Measurements from ENCODE around the gene THADA. TPM values are rescaled to one million over a fixed set of nuclear protein-coding genes. Genes with fewer than 3 reads are reported as not detected.

The THADA gene
- total RNA-seq, 6 donors from 2014 or later: 23.6 to 57.5 (median 37.3) TPM

DNA sequence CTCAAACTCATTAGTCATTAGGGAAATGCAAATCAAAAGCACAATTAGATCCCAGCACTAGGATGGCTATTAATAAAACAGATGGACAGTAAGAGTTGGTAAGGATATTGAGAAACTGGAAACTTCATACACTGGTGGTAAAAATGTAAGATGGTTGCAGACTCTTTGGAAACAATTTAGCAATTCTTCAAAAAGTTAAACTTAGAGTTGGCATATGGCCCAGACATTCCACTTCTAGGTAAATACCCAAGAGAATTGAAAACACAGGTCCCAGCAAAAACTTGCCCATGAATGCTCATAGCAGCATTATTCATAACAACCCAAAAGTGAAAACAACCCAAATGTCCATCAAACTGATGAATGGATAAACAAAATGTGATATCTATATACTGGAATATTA lies 284.6 kb downstream of the THADA start:
- Histone ChIP-seq H3K27me3 (no peaks in the 10 kb centered on the region), H3K27ac (peak overlapping the region in 2 of 4 donors; percentile 53 to 56), H3K4me1 (peaks cover 18 to 33% (median 29%) of the 10 kb centered on the region in 4 donors), H3K36me3 (no peaks in the 10 kb centered on the region), H3K4me3 (no peak overlapping the region), H3K9me3 (no peaks in the 10 kb centered on the region)
- ATAC-seq (ENCODE audit: low FRiP score in 2 of 2) (no peak), DNase-seq (no peak)
- no peak for TF ChIP-seq POLR2A (IDR thresholded peaks at IDR 0.05)
- TF ChIP-seq, protein P1, sequence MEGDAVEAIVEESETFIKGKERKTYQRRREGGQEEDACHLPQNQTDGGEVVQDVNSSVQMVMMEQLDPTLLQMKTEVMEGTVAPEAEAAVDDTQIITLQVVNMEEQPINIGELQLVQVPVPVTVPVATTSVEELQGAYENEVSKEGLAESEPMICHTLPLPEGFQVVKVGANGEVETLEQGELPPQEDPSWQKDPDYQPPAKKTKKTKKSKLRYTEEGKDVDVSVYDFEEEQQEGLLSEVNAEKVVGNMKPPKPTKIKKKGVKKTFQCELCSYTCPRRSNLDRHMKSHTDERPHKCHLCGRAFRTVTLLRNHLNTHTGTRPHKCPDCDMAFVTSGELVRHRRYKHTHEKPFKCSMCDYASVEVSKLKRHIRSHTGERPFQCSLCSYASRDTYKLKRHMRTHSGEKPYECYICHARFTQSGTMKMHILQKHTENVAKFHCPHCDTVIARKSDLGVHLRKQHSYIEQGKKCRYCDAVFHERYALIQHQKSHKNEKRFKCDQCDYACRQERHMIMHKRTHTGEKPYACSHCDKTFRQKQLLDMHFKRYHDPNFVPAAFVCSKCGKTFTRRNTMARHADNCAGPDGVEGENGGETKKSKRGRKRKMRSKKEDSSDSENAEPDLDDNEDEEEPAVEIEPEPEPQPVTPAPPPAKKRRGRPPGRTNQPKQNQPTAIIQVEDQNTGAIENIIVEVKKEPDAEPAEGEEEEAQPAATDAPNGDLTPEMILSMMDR (IDR thresholded peaks at IDR 0.05): no peak
- TF ChIP-seq EP300 (IDR thresholded peaks at IDR 0.05): no peak
- no peak for TF ChIP-seq POLR2AphosphoS5 (IDR thresholded peaks at IDR 0.05)

DNA sequence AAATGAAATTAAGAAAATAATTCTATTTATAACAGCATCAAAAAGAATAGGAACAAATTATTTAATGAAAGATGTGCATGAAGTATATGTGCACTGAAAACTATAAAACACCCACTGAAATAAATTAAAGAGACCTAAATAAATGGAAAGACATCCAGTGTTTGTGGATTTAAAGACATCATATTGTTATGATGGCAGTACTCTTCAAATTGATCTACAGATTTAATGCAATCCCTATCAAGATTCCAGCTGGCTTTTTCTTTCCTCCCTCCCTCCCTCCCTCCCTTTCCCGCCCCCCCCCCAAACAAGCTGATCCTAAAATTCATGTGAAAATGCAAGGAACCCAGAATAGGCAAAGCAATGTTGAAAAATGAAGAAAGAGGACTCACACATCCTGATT lies 285.9 kb downstream of the THADA start:
- ATAC-seq (ENCODE audit: low FRiP score in 2 of 2): no peak
- Histone ChIP-seq H3K9me3 (no peaks in the 10 kb centered on the region), H3K4me3 (no peak overlapping the region), H3K4me1 (peaks cover 29 to 44% (median 39%) of the 10 kb centered on the region in 4 donors), H3K27ac (peak overlapping the region in 1 of 4 donors; percentile 53), H3K36me3 (no peaks in the 10 kb centered on the region), H3K27me3 (no peaks in the 10 kb centered on the region)
- 86 to 100% methylated on average over 1 of the region's 1 CpG for WGBS, 2 donors
- TF ChIP-seq, protein P1 (IDR thresholded peaks at IDR 0.05): no peak
- TF ChIP-seq EP300 (IDR thresholded peaks at IDR 0.05) (no peak), POLR2AphosphoS5 (IDR thresholded peaks at IDR 0.05) (no peak), POLR2A (IDR thresholded peaks at IDR 0.05) (no peak)
- no peak for DNase-seq

DNA sequence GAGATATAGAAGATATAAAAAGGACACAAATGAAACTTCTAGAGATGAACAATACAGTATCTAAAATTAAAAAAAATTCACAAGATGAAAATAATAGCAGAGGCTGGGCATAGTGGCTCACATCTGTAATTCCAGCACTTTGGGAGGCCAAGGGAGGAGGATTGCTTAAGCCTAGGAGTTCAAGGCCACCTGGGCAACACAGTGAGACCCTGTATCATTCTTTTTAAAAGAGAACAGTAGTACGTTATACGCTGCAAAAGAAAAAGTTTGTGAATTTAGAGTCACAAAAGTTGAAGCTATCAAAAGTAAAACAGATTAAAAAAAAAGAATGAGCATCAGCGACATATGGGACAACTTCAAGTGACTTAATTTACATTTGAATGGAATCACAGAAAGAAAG lies 287.9 kb downstream of the THADA start:
- TF ChIP-seq, protein P1 (IDR thresholded peaks at IDR 0.05): no peak
- TF ChIP-seq POLR2AphosphoS5 (IDR thresholded peaks at IDR 0.05) (no peak), EP300 (IDR thresholded peaks at IDR 0.05) (no peak), POLR2A (IDR thresholded peaks at IDR 0.05) (no peak)
- no peak for ATAC-seq (ENCODE audit: low FRiP score in 2 of 2)
- Histone ChIP-seq H3K27me3 (no peaks in the 10 kb centered on the region), H3K4me1 (peaks cover 25 to 48% (median 39%) of the 10 kb centered on the region in 4 donors), H3K9me3 (no peaks in the 10 kb centered on the region), H3K36me3 (no peaks in the 10 kb centered on the region), H3K4me3 (no peak overlapping the region), H3K27ac (no peak overlapping the region)
- WGBS, 2 donors: 95 to 98% methylated on average over 3 of the region's 3 CpGs
- no peak for DNase-seq

DNA sequence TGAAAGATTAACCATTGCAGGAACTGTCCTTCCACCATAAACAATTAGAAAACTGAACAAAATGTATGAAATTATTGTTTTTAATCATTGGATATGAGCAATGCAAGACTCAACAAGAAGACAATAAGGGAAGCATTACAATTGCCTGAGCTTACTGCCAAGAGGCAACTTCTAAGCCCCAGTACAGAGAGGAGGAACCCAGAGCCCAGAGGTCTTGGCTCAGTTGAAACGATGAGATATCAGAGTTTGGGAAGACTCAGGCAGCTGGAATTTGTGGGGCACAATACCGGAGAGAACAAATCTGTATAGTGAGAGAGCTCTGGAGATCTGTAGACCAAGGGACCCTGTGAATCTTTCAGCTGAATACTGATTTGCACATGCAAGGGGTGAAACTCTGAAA lies 288.8 kb downstream of the THADA start:
- no peak overlapping the region for H3K27ac ChIP-seq
- H3K4me1 ChIP-seq: peaks cover 27 to 42% (median 36%) of the 10 kb centered on the region in 4 donors
- H3K27me3 ChIP-seq: no peaks in the 10 kb centered on the region
- H3K9me3 ChIP-seq: no peaks in the 10 kb centered on the region
- H3K36me3 ChIP-seq: no peaks in the 10 kb centered on the region
- H3K4me3 ChIP-seq: no peak overlapping the region
- no peak for ATAC-seq (ENCODE audit: low FRiP score in 2 of 2)
- WGBS, 2 donors: 70 to 93% methylated on average over 2 of the region's 2 CpGs
- no peak for DNase-seq
- TF ChIP-seq EP300 (IDR thresholded peaks at IDR 0.05): no peak
- no peak for TF ChIP-seq POLR2AphosphoS5 (IDR thresholded peaks at IDR 0.05)

DNA sequence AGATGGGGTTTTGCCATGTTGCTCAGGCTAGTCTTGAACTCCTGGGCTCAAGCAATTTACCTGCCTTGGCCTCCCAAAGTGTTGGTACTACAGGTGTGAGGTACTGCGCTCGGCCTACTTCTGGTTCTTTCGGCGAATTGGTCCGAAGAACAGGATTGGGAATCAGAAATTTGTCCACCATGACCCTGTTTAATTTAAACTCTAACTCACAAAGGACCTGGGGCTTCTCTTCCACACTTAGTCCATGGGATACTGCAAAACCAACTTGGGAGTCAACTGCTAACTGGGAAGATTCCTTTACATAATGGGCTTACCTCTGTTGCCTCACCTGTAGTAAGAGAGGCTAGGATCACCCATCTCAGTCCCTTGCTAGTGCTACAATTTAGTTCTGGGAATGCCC lies 289.6 kb downstream of the THADA start:
- H3K9me3 ChIP-seq: no peaks in the 10 kb centered on the region
- 97 to 98% methylated on average over 5 of the region's 5 CpGs for WGBS, 2 donors
- H3K36me3 ChIP-seq: no peaks in the 10 kb centered on the region
- ATAC-seq (ENCODE audit: low FRiP score in 2 of 2): no peak
- H3K27me3 ChIP-seq: no peaks in the 10 kb centered on the region
- H3K4me3 ChIP-seq: no peak overlapping the region
- no peak for TF ChIP-seq EP300 (IDR thresholded peaks at IDR 0.05)
- TF ChIP-seq, protein P1 (IDR thresholded peaks at IDR 0.05): no peak
- TF ChIP-seq POLR2A (IDR thresholded peaks at IDR 0.05): no peak
- TF ChIP-seq POLR2AphosphoS5 (IDR thresholded peaks at IDR 0.05): no peak
- H3K4me1 ChIP-seq: peaks cover 34 to 49% (median 37%) of the 10 kb centered on the region in 4 donors
- no peak for DNase-seq
- peak overlapping the region; percentile 81 to 85 (median 83) for H3K27ac ChIP-seq

All from upper lobe of left lung (tissue), 6 donors.